Keratinocyte (primary cell): ENCODE measurements around the gene NUTF2. TPM values are rescaled to one million over a fixed set of nuclear protein-coding genes. Genes with fewer than 3 reads are reported as not detected.
A peak's percentile ranks its signal among the peaks of the same experiment; 100 is the strongest.

ENCODE experiments used
- DNase-seq: peaks from one replicate; pipeline ENCODE4 v3.0.0-alpha.2; 2011; ENCODE audit warnings: low read depth, missing footprints, low spot score
- FAIRE-seq: peaks from 2 replicates; lab custom pipeline; 2011; peaks lifted over from hg19 to GRCh38; lab: Jason Lieb, UNC
- H2AFZ ChIP-seq: 2 replicates; pipeline ENCODE4 v1.6.0; 2012; ENCODE audit warnings: low read length, control low read depth, inconsistent platforms; ENCODE audit not compliant: control insufficient read depth
- H3K27ac ChIP-seq: 2 replicates; pipeline ENCODE4 v1.5.1; 2011; ENCODE audit warnings: low read length; ENCODE audit not compliant: control insufficient read depth, insufficient read depth
- H3K27me3 ChIP-seq: 3 replicates; pipeline ENCODE4 v1.6.0; 2011; ENCODE audit warnings: low read length; ENCODE audit not compliant: control insufficient read depth, insufficient read depth; ENCODE audit errors: extremely low read depth
- H3K36me3 ChIP-seq, 2 experiments: 2 replicates in 1 of 2; 3 replicates in 1 of 2; pipeline ENCODE4 v1.5.1; 2011; ENCODE audit warnings: low read length in 2 of 2, mild to moderate bottlenecking in 1 of 2; ENCODE audit not compliant: control insufficient read depth in 2 of 2, insufficient read depth in 2 of 2; ENCODE audit errors: extremely low read depth in 1 of 2
- H3K4me1 ChIP-seq: 3 replicates; pipeline ENCODE4 v1.5.1; 2011; ENCODE audit warnings: low read length; ENCODE audit not compliant: control insufficient read depth, insufficient read depth; ENCODE audit errors: extremely low read depth
- H3K4me2 ChIP-seq: 3 replicates; pipeline ENCODE4 v1.6.0; 2011; ENCODE audit warnings: low read depth, low read length; ENCODE audit not compliant: control insufficient read depth, insufficient read depth; ENCODE audit errors: extremely low read depth
- H3K4me3 ChIP-seq, 3 experiments: fragments of 200-600 bp in 1 of 3; sonication (generic) in 1 of 3; 2 replicates in 2 of 3; 3 replicates in 1 of 3; pipeline ENCODE4 v1.5.1; 2011 to 2016; ENCODE audit warnings: low read length in 3 of 3, mild to moderate bottlenecking in 3 of 3, control low read depth in 2 of 3, inconsistent platforms in 1 of 3, low read depth in 1 of 3, mixed read lengths in 1 of 3, mixed run types in 1 of 3, moderate library complexity in 1 of 3; ENCODE audit not compliant: control insufficient read depth in 2 of 3, insufficient read depth in 2 of 3; ENCODE audit errors: extremely low read depth in 1 of 3
- H3K79me2 ChIP-seq: 2 replicates; pipeline ENCODE4 v1.6.0; 2012; ENCODE audit warnings: low read length; ENCODE audit not compliant: control insufficient read depth, insufficient read depth
- H3K9ac ChIP-seq: 3 replicates; pipeline ENCODE4 v1.6.0; 2011; ENCODE audit warnings: low read length; ENCODE audit not compliant: control insufficient read depth, insufficient read depth; ENCODE audit errors: extremely low read depth
- H3K9me1 ChIP-seq: 3 replicates; pipeline ENCODE4 v1.6.0; 2011; ENCODE audit warnings: low read length; ENCODE audit not compliant: control insufficient read depth, insufficient read depth; ENCODE audit errors: extremely low read depth
- H3K9me3 ChIP-seq: 2 replicates; pipeline ENCODE4 v1.5.1; 2012; ENCODE audit warnings: low read depth, low read length; ENCODE audit not compliant: control insufficient read depth
- H4K20me1 ChIP-seq: 3 replicates; pipeline ENCODE4 v1.6.0; 2011; ENCODE audit warnings: low read length; ENCODE audit not compliant: control insufficient read depth, insufficient read depth; ENCODE audit errors: extremely low read depth
- EZH2 ChIP-seq: IDR thresholded peaks from one replicate; pipeline ENCODE4 v1.6.1; 2012; ENCODE audit warnings: inconsistent platforms, mild to moderate bottlenecking, low read length, moderate library complexity
- dilution Hi-C: fragments of 300-500 bp; cut with MboI; formaldehyde crosslinking; loops from one replicate; pipeline ENCODE4 v1.7.0; 2020; ENCODE audit warnings: low sequenced_read_pairs; ENCODE audit not compliant: extremely low pct_ligation_motif_present
- polyA plus RNA-seq, 5 experiments: library from polyadenylated mRNA; depleted of rRNA in 3 of 5; stranded (reverse) in 3 of 5; stranded (forward) in 1 of 5; unstranded in 1 of 5; fragments of >200 nt; gene quantifications; 1 replicate in 1 of 5; 2 replicates in 3 of 5; 3 replicates in 1 of 5; pipeline versions ENCODE4 v1.2.1 to v1.2.3, GENCODE V29; 2011 to 2012; ENCODE audit warnings: missing spikeins in 2 of 5, low read depth in 1 of 5, low replicate concordance in 1 of 5
- TF ChIP-seq, protein P1 (sequence below), 3 experiments: IDR thresholded peaks in 1 of 3; conservative IDR thresholded peaks in 1 of 3; optimal IDR thresholded peaks in 1 of 3; 2 replicates in 2 of 3; 3 replicates in 1 of 3; pipeline versions ENCODE3 to v1.5.1; 2011; ENCODE audit warnings: low read length in 3 of 3, mild to moderate bottlenecking in 3 of 3, moderate library complexity in 2 of 3, control low read depth in 1 of 3, inconsistent platforms in 1 of 3; ENCODE audit not compliant: insufficient read depth in 2 of 3; ENCODE audit errors: extremely low read depth in 1 of 3

NUTF2 gene
- polyA plus RNA-seq, 1 donor (not counting 4 experiments of a cell fraction or from before 2014, with no cell fraction given) = 189 TPM

DNA sequence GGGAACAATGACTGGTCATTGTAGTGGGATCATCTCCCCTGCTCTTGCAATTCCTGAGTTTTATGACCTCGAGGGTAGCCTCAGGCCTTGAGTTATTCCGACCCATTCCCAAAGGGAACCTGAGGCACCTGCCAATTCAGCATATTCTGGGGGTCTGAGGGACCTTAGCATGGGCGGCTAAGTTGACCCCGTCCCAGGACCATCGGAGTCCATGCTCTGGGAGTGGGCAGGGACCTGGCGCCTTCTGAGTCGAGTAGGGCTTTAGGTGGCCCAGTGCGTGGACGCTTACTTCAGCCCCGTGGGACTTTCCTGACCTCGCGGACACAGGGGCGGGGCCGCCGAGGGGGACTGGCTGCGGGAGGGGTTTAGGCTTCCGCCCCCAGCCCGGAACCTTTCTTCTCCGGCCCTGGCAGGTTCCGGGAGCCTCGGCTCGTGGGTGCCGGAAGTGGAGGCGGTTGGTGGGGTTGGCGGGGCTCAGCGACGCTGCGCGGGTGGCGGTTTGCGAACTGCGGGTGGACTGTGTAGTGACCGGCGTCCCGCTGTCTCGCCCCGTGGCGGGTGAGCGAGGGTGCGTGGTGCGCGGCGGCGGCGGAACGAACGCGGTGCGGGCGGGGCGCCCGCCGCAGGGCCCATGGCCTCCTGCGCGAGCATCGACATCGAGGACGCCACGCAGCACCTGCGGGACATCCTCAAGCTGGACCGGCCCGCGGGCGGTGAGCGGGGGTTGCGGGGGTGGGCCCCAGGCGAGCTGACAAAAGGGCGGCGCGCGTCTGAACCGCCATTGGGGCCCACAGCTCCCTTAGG, 26.1 kb downstream of the NUTF2 start, which contains the start of gene EDC4:
Gene EDC4, plus strand, starts transcription at position 422 of the 804 bp plus-strand sequence. Its CDS starts 210 bp downstream, at position 632.
- Histone ChIP-seq H3K79me2 (peaks cover 28% of the 10 kb centered on the region), H4K20me1 (peaks cover 4% of the 10 kb centered on the region), H3K4me2 (peak within 1 kb of the TSS; percentile 84), H3K9ac (peak within 1 kb of the TSS; percentile 93), H3K27me3 (no peaks in the 10 kb centered on the region), H3K36me3 (peaks cover 38 to 47% of the 10 kb centered on the region in 2 experiments), H2AFZ (peak within 1 kb of the TSS; percentile 87), H3K9me1 (no peaks in the 10 kb centered on the region), H3K9me3 (no peaks in the 10 kb centered on the region), H3K27ac (peak within 1 kb of the TSS; percentile 82), H3K4me1 (peaks cover 29% of the 10 kb centered on the region), H3K4me3 (peak within 1 kb of the TSS; percentile 71 to 97 (median 94))
- TF ChIP-seq, protein P1, sequence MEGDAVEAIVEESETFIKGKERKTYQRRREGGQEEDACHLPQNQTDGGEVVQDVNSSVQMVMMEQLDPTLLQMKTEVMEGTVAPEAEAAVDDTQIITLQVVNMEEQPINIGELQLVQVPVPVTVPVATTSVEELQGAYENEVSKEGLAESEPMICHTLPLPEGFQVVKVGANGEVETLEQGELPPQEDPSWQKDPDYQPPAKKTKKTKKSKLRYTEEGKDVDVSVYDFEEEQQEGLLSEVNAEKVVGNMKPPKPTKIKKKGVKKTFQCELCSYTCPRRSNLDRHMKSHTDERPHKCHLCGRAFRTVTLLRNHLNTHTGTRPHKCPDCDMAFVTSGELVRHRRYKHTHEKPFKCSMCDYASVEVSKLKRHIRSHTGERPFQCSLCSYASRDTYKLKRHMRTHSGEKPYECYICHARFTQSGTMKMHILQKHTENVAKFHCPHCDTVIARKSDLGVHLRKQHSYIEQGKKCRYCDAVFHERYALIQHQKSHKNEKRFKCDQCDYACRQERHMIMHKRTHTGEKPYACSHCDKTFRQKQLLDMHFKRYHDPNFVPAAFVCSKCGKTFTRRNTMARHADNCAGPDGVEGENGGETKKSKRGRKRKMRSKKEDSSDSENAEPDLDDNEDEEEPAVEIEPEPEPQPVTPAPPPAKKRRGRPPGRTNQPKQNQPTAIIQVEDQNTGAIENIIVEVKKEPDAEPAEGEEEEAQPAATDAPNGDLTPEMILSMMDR (optimal IDR thresholded peaks at IDR 0.05 in 1 of 3, IDR thresholded peaks at IDR 0.05 in 1 of 3, conservative IDR thresholded peaks at IDR 0.05 in 1 of 3; ENCODE audit: extremely low read depth in 1 of 3, insufficient read depth in 2 of 3, low read length in 3 of 3) = no peak
- TF ChIP-seq EZH2 = no peak
- DNase-seq (no peak), FAIRE-seq (no peak)
- dilution Hi-C loops = no loop called here

DNA sequence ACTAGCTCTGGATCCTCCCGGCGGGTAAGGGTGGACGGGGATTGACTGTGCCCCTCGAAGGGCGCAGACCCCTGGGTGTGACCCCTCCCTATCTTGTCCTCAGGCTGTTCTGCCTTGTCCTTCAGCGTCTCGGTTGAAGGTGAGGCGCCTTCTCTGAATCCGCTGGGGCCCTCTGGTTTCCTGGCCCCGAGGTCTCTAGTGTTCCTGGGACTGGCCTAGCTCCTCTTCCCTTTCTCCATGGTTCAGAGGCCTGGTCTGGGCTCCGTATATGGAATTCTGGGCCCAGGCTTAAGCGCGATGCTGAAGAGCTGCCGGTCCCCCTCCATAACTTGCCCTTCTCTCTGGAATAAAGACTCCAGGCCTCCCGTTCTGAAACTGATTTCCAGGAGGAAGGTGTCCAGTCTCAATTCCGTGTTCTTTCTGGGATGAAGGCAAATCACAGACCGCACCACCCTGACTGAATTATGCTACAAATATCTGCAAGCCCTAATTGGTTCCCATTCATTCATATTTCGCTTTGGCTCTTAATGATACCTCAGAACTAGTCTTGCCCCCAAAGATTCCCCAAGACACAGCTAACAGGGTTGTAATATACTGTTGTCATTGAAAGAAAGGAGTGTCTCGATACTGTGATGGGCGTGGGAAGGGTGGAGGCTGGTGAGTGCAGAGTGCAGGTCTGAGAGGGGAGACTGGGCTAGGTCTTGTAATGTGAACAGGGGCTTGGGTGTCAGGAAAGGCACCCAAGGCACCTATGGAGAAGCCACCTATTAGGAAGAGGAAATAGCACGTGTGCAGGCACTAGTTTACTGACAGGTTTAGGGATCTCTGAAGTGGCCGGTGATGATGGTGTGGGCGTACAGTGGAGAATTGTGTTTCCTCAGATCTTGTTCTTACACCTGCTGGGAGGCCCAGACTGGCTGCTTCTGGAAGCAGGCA, 27.0 kb downstream of the NUTF2 start:
- DNase-seq = no peak
- H3K36me3 ChIP-seq = peaks cover 42 to 56% of the 10 kb centered on the region in 2 experiments
- peak overlapping the region; percentile 87 for H2AFZ ChIP-seq
- no peaks in the 10 kb centered on the region for H3K9me3 ChIP-seq
- no peaks in the 10 kb centered on the region for H3K9me1 ChIP-seq
- peak overlapping the region; percentile 93 for H3K9ac ChIP-seq
- peaks cover 28% of the 10 kb centered on the region for H3K79me2 ChIP-seq
- H4K20me1 ChIP-seq = peaks cover 4% of the 10 kb centered on the region
- peaks cover 29% of the 10 kb centered on the region for H3K4me1 ChIP-seq
- no peaks in the 10 kb centered on the region for H3K27me3 ChIP-seq
- FAIRE-seq = no peak
- no peak for TF ChIP-seq EZH2
- TF ChIP-seq, protein P1 (optimal IDR thresholded peaks at IDR 0.05 in 1 of 3, IDR thresholded peaks at IDR 0.05 in 1 of 3, conservative IDR thresholded peaks at IDR 0.05 in 1 of 3; ENCODE audit: extremely low read depth in 1 of 3, insufficient read depth in 2 of 3, low read length in 3 of 3) = no peak
- dilution Hi-C loops = no loop called here
- H3K27ac ChIP-seq = peak overlapping the region; percentile 82
- peak overlapping the region; percentile 71 to 97 (median 94) for H3K4me3 ChIP-seq
- peak overlapping the region; percentile 84 for H3K4me2 ChIP-seq
